ENCODE measurements around the gene REEP1.

Gene REEP1

GRCh38 chr2:86368161-86368824 lies 30.9 kb upstream of the REEP1 start (continued):
- TF ChIP-seq ZNF449 (tag by site-specific recombination; IDR thresholded peaks at IDR 0.05): no peak
- TF ChIP-seq KLF16 (tag by site-specific recombination; IDR thresholded peaks at IDR 0.05): no peak
- no peak for TF ChIP-seq ZNF791 (tag by site-specific recombination; IDR thresholded peaks at IDR 0.05)
- no peak for TF ChIP-seq KLF1 (tag by site-specific recombination; IDR thresholded peaks at IDR 0.05)
- TF ChIP-seq ZNF324 (tag by site-specific recombination; IDR thresholded peaks at IDR 0.05): no peak
- peak; percentile 88 for TF ChIP-seq SCRT1 (tag by site-specific recombination; IDR thresholded peaks at IDR 0.05; ENCODE audit: borderline replicate concordance)
- no peak for TF ChIP-seq ZBTB26 (tag by site-specific recombination; optimal IDR thresholded peaks at IDR 0.05)
- TF ChIP-seq ZNF513 (tag by site-specific recombination; IDR thresholded peaks at IDR 0.05): no peak

- Histone ChIP-seq H3K4me1 (ENCODE audit: control insufficient read depth, insufficient read depth, low read length) (no peaks in the 10 kb centered on the region), H3K9me3 (ENCODE audit: control insufficient read depth, insufficient read depth, low read depth, low read length) (no peaks in the 10 kb centered on the region), H3K4me3 (ENCODE audit: low read depth, low read length) (no peak overlapping the region), H3K27ac (ENCODE audit: extremely low read depth, low read depth, low read length) (no peak overlapping the region), H3K36me3 (ENCODE audit: control insufficient read depth in 2 of 2, insufficient read depth in 1 of 2, low read length in 2 of 2) (no peaks in the 10 kb centered on the region)
- ChIA-PET POLR2A (no interaction called here), CTCF (interaction anchor here (0.6 to 8.5 kb wide), 9 partner anchors 11 to 279 kb away, joined by 3 to 119 read pairs (median 4); no protein-coding TSS in a partner anchor)
- TF ChIP-seq ZBTB20 (tag by site-specific recombination; IDR thresholded peaks at IDR 0.05) (no peak), ZNF677 (tag by site-specific recombination; IDR thresholded peaks at IDR 0.05) (no peak), ZNF26 (tag by site-specific recombination; IDR thresholded peaks at IDR 0.05) (no peak), YY1 (tag by site-specific recombination; IDR thresholded peaks at IDR 0.05) (no peak), ZNF391 (tag by site-specific recombination; IDR thresholded peaks at IDR 0.05; ENCODE audit: borderline replicate concordance, low read depth) (no peak), ZNF121 (tag by site-specific recombination; IDR thresholded peaks at IDR 0.05) (no peak), ZNF549 (tag by site-specific recombination; IDR thresholded peaks at IDR 0.05) (no peak), SP2 (tag by site-specific recombination; IDR thresholded peaks at IDR 0.05) (no peak), GLI2 (tag by site-specific recombination; IDR thresholded peaks at IDR 0.05; ENCODE audit: borderline replicate concordance, low read depth) (no peak), KLF1 (tag by site-specific recombination; IDR thresholded peaks at IDR 0.05) (no peak), ZNF585B (tag by site-specific recombination; IDR thresholded peaks at IDR 0.05) (no peak), ZSCAN16 (tag by site-specific recombination; IDR thresholded peaks at IDR 0.05) (no peak), ZNF645 (tag by site-specific recombination; IDR thresholded peaks at IDR 0.05) (no peak), ZNF792 (tag by site-specific recombination; IDR thresholded peaks at IDR 0.05) (no peak), ZNF10 (tag by site-specific recombination; IDR thresholded peaks at IDR 0.05) (no peak), ZNF23 (tag by site-specific recombination; IDR thresholded peaks at IDR 0.05; ENCODE audit: borderline replicate concordance) (no peak), ZNF280C (tag by site-specific recombination; IDR thresholded peaks at IDR 0.05) (no peak)
Observed at GRCh38 chr2:86367499-86367777, 30.0 kb upstream of the REEP1 start.

Data from HEK293 (cell line).